CD4-positive, alpha-beta T cell treated with Interleukin-12 subunit alpha and Interleukin-12 subunit beta, for 1 hour (primary cell): ENCODE results near the gene INHBC.
"Not testable (repeated sequence)": the region's sequence is repeated elsewhere in the genome, so short reads cannot be mapped to it uniquely, and the experiment has no call there.

Experiments
- DNase-seq: peaks from one replicate; pipeline ENCODE4 v3.0.0-alpha.2; 2020

Gene INHBC

GRCh38 chr12:57488402-57489156 is 54.0 kb downstream of the INHBC start:
- no peak for DNase-seq

GRCh38 chr12:57489157-57489641 is 54.6 kb downstream of the INHBC start:
- DNase-seq, result no peak

GRCh38 chr12:57490126-57490525 is 55.5 kb downstream of the INHBC start:
- no peak for DNase-seq

- no peak for DNase-seq
Measured at GRCh38 chr12:57491393-57492280, 57.1 kb downstream of the INHBC start.

GRCh38 chr12:57495051-57495701 is 60.6 kb downstream of the INHBC start:
- not testable (repeated sequence) for DNase-seq

GRCh38 chr12:57496822-57497221 is 62.2 kb downstream of the INHBC start:
- no peak for DNase-seq

- DNase-seq, result no peak
Measured at GRCh38 chr12:57497223-57498131, 62.9 kb downstream of the INHBC start.

GRCh38 chr12:57498132-57498502 is 63.5 kb downstream of the INHBC start:
- no peak for DNase-seq

- no peak for DNase-seq
Measured at GRCh38 chr12:57498571-57498970, 64.0 kb downstream of the INHBC start.

- no peak for DNase-seq
Measured at GRCh38 chr12:57500213-57500612, 65.6 kb downstream of the INHBC start.
